Measurements from ENCODE around the gene MARCHF10.

MARCHF10 gene

DNA sequence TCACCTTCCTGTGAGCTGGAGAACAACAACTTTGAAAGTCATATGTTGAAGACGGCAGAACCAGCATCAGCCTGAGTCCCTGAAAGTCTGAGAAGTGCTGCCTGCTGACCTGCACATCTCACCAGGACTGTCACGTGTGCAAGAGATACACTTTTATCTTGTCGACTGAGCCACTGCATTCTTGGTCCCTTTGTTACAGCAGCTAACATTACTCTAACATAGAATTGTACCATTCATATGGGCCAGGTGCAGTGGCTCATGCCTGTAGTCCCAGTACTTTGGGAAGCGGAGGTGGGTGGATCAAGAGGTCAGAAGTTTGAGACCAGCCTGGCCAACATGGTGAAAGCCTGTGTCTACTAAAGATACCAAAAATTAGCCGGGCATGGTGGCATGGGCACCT, 40.1 kb downstream of the MARCHF10 start:
- ChIA-PET CTCF (no interaction called here), POLR2A (ENCODE audit: low non-redundant PET) (no interaction called here)
- DNase-seq (ENCODE audit: low spot score) = no peak

DNA sequence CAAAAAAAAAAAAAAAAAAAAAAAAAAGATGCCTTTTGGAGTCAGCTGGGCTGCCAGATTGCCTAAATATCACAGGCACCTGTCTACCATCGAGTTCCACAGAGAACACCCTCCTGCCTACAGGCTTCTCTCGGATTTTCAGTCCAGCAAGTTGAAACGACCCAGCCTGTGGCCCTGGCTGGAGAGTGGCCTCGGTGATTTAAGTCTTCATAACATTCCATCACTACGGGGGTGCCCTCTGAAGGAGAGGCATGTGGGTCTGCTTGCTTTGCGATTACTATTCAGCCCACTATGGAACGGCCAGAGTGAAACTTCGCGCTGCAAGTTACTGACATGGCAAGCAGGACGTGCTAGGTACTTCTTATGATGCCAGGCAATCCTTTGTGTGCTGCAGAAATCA, 42.8 kb downstream of the MARCHF10 start:
- ChIA-PET CTCF (interaction anchor here (0.7 kb wide), 1 partner anchor 45 kb away, joined by 3 read pairs; no protein-coding TSS in a partner anchor), POLR2A (ENCODE audit: low non-redundant PET) (no interaction called here)
- no peak overlapping the region for H3K27ac ChIP-seq
- DNase-seq (ENCODE audit: low spot score) = no peak
- TF ChIP-seq, protein P1, sequence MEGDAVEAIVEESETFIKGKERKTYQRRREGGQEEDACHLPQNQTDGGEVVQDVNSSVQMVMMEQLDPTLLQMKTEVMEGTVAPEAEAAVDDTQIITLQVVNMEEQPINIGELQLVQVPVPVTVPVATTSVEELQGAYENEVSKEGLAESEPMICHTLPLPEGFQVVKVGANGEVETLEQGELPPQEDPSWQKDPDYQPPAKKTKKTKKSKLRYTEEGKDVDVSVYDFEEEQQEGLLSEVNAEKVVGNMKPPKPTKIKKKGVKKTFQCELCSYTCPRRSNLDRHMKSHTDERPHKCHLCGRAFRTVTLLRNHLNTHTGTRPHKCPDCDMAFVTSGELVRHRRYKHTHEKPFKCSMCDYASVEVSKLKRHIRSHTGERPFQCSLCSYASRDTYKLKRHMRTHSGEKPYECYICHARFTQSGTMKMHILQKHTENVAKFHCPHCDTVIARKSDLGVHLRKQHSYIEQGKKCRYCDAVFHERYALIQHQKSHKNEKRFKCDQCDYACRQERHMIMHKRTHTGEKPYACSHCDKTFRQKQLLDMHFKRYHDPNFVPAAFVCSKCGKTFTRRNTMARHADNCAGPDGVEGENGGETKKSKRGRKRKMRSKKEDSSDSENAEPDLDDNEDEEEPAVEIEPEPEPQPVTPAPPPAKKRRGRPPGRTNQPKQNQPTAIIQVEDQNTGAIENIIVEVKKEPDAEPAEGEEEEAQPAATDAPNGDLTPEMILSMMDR (conservative IDR thresholded peaks at IDR 0.05; ENCODE audit: low read depth) = no peak

More for the DNA sequence above, 40.1 kb downstream of the MARCHF10 start:
- TF ChIP-seq, protein P1 (conservative IDR thresholded peaks at IDR 0.05; ENCODE audit: low read depth) = no peak
- H3K27ac ChIP-seq = no peak overlapping the region

DNA sequence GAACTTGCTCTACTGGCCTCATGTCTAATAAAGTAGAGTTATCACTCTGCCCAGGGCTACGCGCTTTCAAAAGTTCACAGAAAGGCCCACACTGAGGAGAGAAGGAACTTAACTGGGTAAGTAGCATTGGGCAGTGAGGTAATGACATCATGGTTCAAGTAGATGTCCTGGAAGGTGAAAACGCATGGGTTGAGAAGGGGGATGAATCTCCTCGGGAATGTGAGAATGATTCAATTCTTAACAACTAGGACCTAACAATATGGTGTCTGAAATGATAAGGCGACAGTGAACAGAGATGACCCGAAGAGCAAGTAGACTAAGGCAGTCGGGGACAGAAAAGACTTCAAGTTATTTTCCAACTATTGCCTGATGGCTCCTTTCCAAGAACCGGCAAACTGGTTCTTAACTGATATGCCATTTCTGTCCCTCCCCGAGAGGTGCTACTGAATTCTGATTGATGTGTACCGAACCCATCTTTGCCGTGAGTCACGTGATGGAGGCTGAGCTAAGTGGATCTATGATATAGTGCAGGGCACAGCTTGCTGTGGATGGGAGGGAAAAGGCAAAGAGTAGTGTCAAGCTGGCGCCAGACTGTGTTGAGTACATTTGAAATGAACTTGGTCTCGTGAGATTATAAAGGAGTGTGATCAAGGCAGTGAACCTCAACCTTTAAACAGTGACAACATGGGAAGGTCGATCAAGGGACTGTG, 44.1 kb downstream of the MARCHF10 start:
- H3K27ac ChIP-seq = no peak overlapping the region
- ChIA-PET CTCF (no interaction called here), POLR2A (ENCODE audit: low non-redundant PET) (no interaction called here)
- TF ChIP-seq, protein P1 (conservative IDR thresholded peaks at IDR 0.05; ENCODE audit: low read depth) = no peak
- DNase-seq (ENCODE audit: low spot score) = no peak

DNA sequence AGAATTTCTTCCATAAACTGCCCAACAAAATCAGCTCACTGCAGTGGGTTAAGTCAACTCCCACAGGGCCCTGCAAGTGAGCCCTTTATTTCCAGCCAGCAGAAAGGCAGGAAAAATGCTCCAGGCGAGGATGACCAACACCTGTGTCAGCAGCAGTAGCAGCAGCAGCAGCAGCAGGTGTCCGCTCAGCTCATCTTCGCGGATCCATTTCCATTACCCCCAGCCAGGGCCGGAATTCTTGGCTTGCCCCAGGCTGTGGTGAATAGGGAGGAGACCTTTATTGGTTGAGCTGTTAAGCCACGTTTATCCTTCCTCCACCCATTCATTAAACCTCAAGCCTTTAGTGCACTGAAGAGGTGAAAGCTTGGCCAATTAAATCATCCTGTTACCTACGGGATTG, 46.2 kb downstream of the MARCHF10 start:
- CTCF ChIA-PET = interaction anchor here (0.6 kb wide), 2 partner anchors 41 to 221 kb away, joined by 3 read pairs; no protein-coding TSS in a partner anchor
- TF ChIP-seq, protein P1 (conservative IDR thresholded peaks at IDR 0.05; ENCODE audit: low read depth) = no peak
- peak; percentile 91 for DNase-seq (ENCODE audit: low spot score)
- POLR2A ChIA-PET (ENCODE audit: low non-redundant PET) = no interaction called here
- H3K27ac ChIP-seq = no peak overlapping the region

DNA sequence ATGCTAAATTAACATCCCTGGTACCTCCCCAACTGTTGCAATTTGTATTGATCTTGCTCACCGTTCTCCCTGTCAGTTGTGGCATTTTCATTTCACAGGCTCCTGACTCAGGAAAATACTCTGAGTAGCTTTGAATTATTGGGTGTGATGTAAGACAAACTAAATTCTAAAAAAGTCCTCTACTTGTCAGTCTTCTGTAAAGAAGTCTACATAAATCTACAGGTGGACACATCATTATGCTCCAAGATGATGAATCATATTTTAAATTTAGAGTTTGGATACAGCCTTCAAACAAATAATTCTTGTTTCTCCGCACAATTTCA, 47.2 kb downstream of the MARCHF10 start:
- TF ChIP-seq, protein P1 (conservative IDR thresholded peaks at IDR 0.05; ENCODE audit: low read depth) = no peak
- POLR2A ChIA-PET (ENCODE audit: low non-redundant PET) = no interaction called here
- CTCF ChIA-PET = no interaction called here

DNA sequence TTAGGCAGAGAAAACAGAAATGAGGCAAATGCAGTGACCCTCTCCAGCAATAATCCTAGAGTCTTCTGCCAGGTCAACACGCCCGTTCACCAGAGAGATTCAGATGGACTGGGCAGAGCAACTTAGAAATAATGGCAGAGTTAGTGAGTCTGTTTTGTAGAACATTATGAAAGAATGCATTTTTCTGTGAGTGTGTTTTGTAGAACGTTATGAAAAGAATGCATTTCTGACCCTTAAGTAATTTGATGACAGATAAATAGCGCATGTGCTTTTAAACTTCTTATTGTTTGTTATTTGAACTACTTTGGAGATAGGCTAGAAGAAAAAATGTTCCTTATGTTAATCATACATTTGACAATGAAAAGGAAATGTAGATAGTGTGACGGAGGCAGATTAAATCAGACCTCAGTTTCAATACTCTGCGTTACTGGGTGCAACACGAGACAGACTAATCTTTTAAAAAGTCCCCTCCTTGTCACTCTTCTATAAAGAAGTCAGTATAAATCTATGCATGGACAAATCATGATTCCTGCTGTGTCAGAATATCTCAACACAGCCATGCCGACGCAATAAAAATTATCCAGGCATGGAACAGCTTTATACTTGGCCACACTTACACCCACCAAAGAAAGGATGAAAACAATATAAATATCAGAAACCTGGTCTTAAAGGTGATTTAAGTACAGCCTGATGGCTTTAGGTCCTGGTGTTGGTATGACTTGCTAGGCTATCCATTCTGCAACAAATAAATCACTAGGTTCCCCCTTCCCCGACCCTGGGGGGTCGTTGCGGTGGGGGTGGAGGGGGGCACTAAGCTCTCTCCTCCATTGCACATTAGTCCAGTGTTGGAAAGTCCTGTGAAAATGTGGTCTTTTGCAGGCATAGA, 47.8 kb downstream of the MARCHF10 start:
- H3K27ac ChIP-seq = no peak overlapping the region
- POLR2A ChIA-PET (ENCODE audit: low non-redundant PET) = no interaction called here
- TF ChIP-seq, protein P1 (conservative IDR thresholded peaks at IDR 0.05; ENCODE audit: low read depth) = no peak
- no peak for DNase-seq (ENCODE audit: low spot score)
- CTCF ChIA-PET = no interaction called here

More for the DNA sequence above, 47.2 kb downstream of the MARCHF10 start:
- no peak for DNase-seq (ENCODE audit: low spot score)
- H3K27ac ChIP-seq = no peak overlapping the region
